HG03039 (cell line): Measurements from ENCODE around the gene ICE1.
"Not testable (repeated sequence)": the region's sequence is repeated elsewhere in the genome, so short reads cannot be mapped to it uniquely, and the experiment has no call there.

Source experiments
- ATAC-seq: cut with Tn5 transposase; IDR thresholded peaks from one replicate; pipeline ENCODE4 v1.9.1; 2021; ENCODE audit warnings: mild to moderate bottlenecking, moderate library complexity; ENCODE audit not compliant: unreplicated experiment

The ICE1 gene

DNA sequence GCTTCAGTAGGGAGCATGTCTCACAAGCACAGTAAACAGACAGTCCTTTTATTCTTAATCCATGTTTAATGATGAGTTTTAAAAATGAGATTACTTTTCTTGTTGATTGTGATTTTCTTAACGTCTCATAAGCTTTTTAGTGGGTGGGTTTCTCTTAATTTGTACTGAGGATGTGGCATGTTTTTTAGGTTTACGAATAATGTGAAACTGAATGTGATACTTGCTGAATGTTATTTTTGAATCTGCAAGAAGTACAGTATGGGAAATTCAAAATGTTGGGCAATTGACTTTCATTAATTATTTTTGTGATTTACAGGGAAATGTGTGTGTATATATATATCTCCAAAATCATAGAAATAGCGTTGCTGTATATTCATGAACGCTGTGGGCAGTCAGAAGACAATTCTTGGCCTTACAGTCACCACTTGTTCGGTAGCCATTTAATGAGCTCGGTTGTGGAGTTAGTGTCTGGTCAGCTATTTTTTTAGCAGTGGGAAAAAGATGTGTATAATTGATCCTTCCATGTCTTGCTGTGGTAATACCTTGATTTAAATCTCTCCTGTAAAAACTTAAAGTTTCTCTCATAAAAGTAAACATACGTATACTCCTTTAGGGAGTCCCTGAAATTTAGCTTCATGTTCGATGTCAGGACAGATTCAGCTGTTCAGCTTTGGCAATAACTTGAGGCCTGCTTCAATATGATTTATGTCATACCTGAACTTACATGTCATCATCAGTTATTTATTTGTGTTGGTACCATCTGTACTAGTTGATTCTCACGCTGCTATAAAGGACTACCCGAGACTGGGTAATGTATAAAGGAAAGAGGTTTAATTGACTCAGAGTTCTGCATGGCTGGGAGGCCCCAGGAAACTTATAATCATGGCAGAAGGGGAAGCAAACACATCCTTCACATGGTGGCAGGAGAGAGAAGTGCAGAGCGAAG, 15.0 kb downstream of the ICE1 start:
- ATAC-seq: no peak

DNA sequence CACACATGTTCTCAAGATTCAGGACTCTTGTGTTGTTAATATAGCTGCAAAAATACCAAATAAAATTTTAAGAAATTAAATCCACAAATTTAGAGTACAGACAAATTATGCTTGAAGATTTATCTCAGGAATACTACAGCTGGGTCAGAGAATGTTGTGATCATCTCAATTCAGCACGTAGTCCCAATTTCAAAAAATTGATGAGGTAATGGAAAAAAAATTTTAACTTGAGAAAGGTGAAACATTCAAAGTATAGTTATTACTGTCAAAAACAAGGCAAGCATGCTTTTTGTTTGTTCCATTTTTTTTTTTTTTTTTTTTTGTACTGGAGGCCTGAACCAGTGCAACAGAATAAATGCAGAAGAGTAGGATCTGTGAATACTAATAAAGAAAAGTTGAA, 29.4 kb downstream of the ICE1 start:
- no peak for ATAC-seq

DNA sequence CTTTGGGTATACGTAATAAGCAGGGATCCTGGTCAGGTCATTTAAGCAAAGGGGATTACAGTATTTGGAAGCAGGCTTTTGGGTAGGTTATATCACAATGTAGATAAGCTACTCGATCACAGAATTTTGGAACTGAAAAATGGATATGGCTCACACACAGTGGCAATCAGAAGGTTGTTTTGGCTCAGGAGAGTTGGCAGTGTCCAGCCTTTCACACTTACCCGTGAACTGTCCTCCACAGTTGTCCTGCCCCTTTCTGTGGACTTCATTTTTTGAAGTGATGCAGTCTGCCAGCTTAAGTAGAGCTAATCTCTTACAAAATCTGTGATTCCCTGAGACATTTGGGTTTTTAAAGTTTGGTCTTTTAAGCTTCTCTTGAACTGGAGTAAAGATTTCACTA, 30.7 kb downstream of the ICE1 start:
- no peak for ATAC-seq

DNA sequence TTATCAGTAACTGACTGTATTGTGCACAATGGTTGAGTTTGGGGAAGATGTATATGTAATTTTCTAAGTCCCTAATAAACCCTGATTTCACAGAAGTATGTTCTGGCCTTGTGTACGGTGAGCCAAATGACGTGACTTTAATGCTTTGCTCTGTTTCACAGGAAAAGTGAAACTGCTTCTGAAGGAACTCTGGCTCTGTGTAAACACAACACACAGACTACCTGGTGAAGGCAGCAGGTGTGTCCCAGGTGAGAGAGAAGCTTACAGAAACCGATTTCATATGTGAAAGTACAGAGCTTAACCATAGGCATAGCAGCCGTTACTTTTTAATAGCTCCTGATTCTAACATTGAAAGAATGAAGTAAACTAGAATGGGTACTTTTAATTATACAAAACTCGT, 31.9 kb downstream of the ICE1 start:
- ATAC-seq: no peak

DNA sequence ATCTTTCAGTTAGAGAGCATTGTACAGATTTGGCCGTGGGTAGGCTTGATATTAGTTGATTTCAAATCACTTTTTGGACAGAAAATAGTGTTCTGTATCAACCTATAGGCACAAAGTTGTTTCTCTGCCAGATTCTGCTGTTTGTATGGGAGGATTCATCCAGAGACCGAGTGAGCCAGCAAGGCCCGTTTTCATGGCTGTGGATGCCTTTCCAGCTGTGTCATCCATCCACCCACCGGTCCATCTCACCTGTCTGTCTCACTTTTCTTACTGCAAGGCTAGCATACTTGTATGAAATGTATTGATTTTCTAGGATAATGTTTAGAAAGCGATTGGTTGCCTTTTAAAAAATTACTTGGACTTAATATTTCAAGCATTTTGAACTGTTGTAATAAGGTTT, 34.4 kb downstream of the ICE1 start:
- ATAC-seq: no peak

DNA sequence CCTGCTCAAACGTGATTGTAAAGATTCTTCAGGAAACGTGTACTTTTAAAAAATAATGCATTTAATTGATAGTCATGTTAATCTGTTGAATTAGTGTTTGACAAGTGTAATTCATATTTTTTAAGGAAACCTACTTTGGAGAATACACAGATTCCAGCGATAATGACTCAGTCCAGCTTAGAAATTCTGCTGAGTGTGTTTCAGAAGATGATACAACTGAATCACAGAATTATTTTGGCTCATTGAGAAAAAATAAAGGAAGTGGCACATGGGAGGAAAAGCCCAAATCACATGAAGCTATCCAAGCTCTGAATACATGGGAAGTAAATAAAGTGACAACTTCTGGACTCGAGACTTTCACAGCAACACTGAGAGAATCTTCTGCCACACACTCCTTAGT, 37.8 kb downstream of the ICE1 start:
- no peak for ATAC-seq

DNA sequence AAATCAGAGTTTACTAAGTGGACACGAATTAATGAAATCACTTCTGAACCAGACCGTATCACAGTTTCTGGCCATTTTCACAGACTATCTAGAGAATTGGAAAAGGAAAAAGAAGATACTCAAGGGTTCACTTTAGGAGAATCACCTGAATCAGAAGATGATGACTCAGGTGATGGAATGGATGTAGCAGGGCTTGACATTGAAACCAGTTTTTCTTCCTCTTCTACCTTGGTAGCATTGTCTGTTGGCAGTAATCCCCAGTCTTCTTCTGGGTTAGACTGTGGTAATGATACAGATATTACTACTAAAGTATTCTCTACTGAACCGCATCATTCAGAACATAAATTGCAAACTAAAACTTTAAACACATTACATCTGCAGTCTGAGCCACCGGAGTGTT, 38.5 kb downstream of the ICE1 start:
- ATAC-seq: no peak

DNA sequence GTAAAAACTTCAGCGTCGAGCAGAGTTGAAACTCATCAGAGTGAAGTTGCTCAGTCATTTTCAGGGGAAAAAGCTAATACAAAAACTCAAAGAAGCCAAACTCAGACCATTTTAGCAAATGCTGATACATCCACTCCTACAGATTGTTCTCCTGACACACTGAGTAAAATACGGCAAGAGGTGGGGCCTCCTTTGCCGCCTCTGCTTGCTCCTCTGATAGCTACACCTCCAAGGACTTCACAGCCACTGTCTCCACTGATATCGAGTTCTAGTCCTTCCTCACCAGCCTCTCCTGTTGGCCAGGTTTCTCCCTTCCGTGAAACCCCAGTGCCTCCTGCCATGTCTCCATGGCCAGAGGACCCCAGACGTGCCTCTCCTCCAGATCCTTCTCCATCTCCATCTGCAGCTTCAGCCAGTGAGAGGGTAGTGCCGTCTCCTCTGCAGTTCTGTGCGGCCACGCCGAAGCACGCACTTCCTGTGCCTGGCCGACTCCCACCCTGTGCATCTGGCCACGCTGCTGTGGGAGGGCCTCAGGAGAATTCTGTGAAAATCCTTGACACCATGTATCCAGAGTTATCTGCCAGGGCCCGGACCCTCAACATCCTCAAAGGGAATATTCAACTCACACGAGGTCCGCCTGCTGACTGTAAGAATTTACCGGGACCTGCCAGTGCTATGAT, 41.7 kb downstream of the ICE1 start:
- no peak for ATAC-seq

DNA sequence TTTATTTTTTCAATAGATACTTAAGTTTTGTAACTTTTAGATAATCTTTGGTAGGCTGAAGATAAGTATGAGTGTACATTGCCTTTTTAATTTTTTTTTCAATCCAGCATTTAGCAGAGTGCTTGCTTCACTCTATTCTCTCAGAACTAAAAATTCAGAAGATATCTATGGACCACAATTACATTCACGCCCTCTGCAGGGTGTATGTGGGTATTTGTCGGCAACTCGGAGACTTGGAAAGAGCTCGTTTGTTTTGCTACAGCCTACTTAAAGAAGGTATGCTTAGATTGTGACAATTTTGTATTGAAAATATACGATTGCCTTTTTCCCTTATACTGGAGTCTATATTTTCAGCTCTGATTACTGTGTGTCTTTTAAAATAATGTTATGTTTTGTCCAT, 43.8 kb downstream of the ICE1 start:
- ATAC-seq: no peak

DNA sequence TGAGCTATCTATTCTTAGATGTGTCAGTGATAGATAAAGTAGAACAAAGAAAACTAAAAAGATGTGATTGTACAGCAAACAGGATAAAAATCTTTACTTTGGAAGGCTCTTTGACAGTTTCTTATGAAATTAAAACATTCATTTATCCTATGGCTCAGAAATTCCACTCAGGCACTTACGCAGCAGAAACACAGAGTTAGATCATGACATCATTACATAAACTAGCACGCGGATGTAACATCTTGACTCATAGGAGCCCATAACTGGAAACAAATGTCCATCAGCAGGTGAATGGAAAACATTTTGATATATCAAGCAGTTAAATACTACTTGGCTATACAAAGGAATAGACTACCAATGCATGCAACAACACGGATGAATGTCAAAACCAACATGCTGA, 45.3 kb downstream of the ICE1 start:
- no peak for ATAC-seq

DNA sequence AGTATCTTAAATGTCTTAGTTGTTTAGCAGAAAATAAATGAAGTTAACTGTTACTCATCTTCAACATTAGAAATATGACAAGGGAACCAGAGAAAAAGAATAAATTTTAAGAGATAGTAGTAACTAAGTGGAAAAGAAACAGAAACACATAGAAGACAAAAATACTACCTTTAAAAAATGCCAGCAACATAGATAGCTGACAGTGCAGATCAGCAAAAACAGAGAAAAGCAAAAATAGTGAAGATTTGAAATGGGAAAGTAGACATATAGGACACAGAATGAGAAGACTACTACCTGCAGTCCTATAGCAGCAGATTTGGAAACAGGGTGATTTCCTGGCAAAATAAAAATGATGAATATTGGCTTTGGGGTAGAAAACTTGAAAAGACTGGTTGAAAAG, 48.5 kb downstream of the ICE1 start:
- no peak for ATAC-seq

DNA sequence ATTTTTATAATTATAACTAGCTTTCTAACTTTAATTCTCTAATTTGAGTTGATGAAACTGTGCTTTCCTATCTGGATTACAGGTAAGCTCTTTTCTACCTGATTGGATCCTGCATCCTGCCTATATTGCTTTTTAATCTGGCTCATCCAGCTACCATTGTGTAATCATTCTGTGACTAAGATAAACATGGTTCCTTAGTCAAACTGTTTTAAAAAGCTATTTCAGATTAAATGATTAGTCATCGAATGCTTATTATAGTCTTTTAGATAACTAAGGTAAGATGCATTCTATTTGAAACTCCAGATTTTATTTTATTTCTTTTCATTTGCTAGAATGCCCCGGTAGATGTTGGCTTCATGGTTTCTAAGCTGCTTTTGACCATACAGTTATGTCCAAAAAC, 50.7 kb downstream of the ICE1 start:
- ATAC-seq: no peak

DNA sequence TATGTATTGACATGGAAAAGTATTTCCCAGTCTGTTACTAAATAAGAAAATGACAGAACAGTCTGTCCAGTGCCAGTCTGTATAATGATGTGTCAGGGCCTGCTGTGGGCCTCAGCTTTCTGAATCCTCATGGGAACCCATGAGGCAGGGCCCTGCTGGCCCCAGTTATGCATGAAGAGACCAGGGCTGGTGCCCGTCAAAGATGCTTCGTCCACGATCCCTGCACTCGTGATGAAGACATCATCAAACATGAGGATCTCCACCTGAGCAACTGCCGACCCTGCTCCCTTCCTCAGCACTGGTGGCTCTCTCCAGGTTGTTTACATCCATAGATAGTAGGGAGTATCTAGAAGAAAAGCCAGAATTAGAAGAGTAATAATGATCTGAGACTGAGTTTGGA, 52.5 kb downstream of the ICE1 start:
- no peak for ATAC-seq

DNA sequence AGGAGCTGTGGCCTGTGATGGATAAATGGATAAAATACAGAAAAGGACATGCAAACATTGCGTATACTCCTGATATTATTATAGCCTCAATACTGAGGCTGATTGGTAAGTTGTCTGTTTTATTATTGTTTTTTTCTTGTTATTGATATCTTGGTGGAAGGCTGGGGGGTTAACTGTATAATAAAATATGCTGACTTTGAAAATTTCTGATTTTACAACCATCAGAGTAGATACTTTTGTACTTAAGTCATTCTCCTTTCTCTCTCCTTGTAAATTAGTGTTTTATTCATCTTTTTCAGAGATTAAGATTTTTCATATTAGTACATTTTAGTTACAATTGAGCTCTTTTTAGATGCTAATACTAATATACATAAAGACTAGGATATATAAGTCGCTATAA, 53.5 kb downstream of the ICE1 start:
- ATAC-seq: no peak

DNA sequence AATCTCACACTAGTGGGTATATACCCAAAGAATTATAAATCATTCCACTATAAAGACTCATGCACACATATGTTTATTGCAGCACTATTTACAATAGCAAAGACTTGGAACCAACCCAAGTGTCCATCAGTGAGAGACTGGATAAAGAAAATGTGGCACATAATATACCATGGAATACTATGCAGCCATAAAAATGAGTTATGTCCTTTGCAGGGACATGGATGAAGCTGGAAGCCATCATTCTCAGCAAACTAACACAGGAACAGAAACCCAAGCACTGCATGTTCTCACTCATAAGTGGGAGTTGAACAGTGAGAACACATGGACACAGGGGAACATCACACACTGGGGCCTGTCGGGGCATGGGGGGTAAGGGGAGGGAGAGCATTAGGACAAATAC, 57.1 kb downstream of the ICE1 start:
- ATAC-seq: not testable (repeated sequence)

DNA sequence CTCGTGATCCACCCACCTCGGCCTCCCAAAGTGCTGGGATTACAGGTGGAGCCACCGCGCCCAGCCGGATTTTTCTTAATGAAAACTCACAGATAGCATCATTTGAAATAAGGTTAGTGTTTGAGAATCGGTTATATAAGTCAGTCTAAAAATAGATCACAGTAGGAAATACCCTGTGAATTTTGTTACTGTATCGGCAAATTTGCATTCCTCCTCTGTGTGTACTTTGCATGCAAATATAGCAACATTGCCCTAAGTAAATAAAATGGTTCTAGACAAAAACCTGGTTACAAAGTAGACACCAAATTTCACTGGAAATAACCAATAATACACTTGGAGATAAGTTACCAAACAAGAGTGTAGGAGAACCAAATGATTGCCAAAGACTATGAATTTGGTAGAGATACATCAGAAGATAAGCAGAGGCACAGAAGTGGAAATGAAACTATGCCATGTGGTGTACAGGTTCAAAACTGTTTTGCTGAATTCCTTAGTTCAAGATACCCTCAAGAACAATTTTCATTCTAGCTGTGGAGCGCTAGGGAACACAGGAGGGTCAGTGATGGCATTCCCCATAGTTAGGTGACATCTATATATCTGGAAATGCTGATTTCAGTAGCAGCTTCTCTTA, 58.1 kb downstream of the ICE1 start:
- no peak for ATAC-seq

DNA sequence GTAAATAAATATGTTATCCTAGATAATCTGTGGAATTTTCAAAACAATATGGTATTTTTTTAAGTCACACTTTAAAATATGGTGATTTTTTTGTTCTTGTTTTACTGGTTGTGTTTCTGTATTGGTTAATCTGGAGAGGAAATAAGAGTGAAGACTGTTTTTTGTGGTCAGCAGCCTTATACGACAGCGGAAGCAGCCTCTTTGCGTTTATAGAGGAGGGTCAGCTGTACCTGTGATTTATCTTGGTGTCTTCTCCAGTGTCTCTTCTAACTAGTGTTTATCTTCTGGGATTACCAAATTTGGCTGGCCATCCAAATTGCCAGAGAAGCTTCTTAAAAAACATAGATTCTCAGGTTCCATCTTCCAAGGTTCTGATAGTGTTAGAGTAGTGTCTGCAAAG, 58.7 kb downstream of the ICE1 start:
- ATAC-seq: peak; percentile 53

DNA sequence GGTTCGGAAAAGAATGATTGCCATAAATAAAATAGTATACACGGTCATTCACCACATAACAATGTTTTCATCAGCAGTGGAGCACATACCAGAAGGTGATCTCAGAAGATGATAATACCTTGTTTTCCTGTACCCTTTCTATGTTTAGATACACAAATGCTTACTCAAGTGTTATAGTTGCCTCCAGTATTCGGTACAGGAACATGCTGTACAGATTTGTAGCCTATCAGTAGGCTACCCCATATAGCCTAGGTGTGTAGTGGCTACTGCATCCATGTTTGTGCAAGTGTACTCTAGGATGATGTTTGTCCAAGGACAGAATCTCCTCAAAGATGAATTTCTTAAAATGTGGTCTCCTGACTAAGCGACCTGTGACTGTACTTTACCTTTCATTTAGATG, 59.2 kb downstream of the ICE1 start:
- no peak for ATAC-seq

DNA sequence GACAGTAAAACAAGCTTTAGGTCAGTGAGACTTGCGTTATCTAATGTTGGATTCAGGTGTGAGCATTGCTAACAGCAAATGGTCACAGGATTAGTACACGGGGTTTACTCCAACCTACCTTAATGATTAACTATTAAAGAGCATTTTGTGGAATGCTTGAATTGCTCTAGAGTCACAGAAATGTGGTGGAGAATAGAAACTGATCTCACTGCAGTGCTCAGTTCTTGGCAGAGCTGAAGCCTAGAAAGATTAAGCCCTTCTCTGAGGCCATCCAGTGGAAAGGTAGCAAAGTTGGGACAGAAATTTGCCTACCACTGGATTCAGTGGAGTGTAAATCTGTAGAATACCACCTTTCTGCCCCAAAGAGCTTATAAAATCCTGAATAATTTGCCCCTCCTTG, 60.9 kb downstream of the ICE1 start:
- no peak for ATAC-seq

DNA sequence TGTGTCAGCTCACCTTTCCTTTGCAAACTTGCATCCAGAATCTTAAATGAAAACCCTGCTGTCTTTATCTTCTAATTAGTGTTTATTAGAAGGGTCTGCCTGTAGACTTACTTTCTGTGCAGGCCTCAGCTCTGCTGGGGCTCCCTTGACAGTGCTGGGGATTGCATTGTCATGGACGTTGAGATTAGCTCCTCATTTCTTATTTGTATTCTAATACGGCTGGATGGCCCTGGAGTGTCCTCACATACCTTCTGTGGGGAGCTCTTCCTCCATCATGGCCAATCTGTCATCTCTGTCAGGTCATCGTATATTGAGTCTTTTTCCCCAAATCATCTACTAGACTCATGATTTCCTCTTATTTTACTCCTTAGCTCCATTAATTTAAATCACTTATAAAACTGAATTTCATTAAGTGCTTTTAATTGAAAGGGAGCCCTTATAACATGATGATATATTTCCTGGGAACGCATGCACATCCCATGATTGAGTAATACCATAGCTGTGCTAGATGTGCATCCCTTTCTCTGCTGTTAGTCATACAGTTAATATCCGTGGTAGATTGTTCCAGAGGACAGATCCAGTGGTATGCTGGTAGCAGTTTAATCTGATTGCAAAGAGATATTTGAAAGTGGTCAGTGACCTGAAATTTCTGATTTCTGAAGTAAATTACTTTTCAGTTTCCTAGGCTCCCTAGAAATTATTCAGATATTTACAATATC, 61.6 kb downstream of the ICE1 start:
- no peak for ATAC-seq

DNA sequence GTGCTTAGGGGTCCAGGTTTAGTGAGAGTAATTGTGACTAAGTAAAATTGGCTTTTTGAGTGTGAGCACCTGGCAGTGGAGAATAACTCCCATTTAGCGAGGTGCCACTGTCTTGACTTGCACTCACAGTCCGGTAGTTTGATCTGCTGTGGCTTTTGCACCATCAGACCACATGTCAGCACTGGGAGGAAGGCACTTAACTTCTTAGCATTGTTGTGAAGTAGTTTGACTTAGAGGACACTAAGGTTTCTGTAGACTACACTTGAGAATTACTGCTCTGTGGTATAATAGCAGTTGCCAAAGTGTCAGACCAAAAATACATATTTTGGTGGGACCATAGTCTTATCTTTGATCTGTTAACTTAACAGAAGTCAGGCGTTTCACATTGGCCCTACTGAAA, 63.6 kb downstream of the ICE1 start:
- no peak for ATAC-seq
